Liver (tissue), 3 donors: ENCODE measurements around the gene LUZP4.

ENCODE experiments used
- CTCF ChIP-seq: fragments of 150-350 bp; IDR thresholded peaks from 2 replicates; pipeline ENCODE4 v1.5.1; 2017; ENCODE audit warnings: improper control_type of control experiment, low read depth, low read length; ENCODE audit not compliant: missing input control
- GABPA ChIP-seq, 2 donors: IDR thresholded peaks in 1 of 2; conservative IDR thresholded peaks in 1 of 2; 2 replicates each; pipeline ENCODE4 v1.6.1; 2016; ENCODE audit warnings: antibody characterized with exemption in 2 of 2, mild to moderate bottlenecking in 1 of 2, moderate library complexity in 1 of 2
- HNF4A ChIP-seq, 2 donors: conservative IDR thresholded peaks; 2 replicates each; pipeline ENCODE4 v1.6.1; 2016; ENCODE audit warnings: antibody characterized with exemption in 2 of 2, mild to moderate bottlenecking in 2 of 2
- MAX ChIP-seq: IDR thresholded peaks from 2 replicates; pipeline ENCODE4 v1.6.1; 2016; ENCODE audit warnings: antibody characterized with exemption
- NR2F2 ChIP-seq: IDR thresholded peaks from 2 replicates; pipeline ENCODE4 v1.6.1; 2016; ENCODE audit warnings: antibody characterized with exemption
- RAD21 ChIP-seq, 2 donors: IDR thresholded peaks; 2 replicates each; pipeline ENCODE4 v1.6.1; 2016; ENCODE audit warnings: antibody characterized with exemption in 2 of 2, mild to moderate bottlenecking in 2 of 2
- SP1 ChIP-seq: IDR thresholded peaks from 2 replicates; pipeline ENCODE4 v1.6.1; 2018; ENCODE audit warnings: antibody characterized with exemption, mild to moderate bottlenecking
- TAF1 ChIP-seq: conservative IDR thresholded peaks from 2 replicates; pipeline ENCODE4 v1.6.1; 2016; ENCODE audit warnings: antibody characterized with exemption, mild to moderate bottlenecking
- YY1 ChIP-seq: IDR thresholded peaks from 2 replicates; pipeline ENCODE4 v1.6.1; 2016; ENCODE audit warnings: antibody characterized with exemption, mild to moderate bottlenecking
- TF ChIP-seq, protein P1 (sequence below): IDR thresholded peaks from 2 replicates; pipeline ENCODE4 v1.6.1; 2016; ENCODE audit warnings: antibody characterized with exemption, mild to moderate bottlenecking
- TF ChIP-seq, protein P2 (sequence below): IDR thresholded peaks from 2 replicates; pipeline ENCODE4 v1.6.1; 2016; ENCODE audit warnings: antibody characterized with exemption
- donor health status: healthy.
- donor health status: healthy.

DNA sequence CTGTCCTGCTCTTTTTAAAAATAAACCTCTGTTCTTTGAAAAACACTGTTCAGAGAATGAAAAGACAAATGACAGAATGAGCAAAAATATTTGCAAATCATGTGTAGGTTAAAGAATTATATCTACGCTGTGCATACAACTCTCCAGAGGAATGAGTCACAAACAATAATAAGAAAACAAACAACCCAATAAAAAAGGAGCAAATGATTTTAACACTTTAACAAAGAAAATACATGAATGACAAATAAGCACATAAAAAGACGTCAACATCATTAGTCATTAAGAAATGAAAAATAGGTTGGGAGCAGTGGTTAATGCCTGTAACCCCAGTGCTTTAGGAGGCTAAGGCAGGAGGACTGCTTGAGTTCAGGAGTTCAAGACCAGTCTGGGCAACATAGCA lies 34.5 kb upstream of the LUZP4 start:
- no peak for TF ChIP-seq CTCF
- TF ChIP-seq TAF1, result no peak
- no peak for TF ChIP-seq MAX
- no peak for TF ChIP-seq RAD21 (IDR thresholded peaks at IDR 0.05)
- TF ChIP-seq HNF4A (conservative IDR thresholded peaks at IDR 0.05), result no peak
- TF ChIP-seq YY1, result no peak
- TF ChIP-seq SP1, result no peak
- TF ChIP-seq GABPA (IDR thresholded peaks at IDR 0.05 in 1 of 2, conservative IDR thresholded peaks at IDR 0.05 in 1 of 2), result no peak
- TF ChIP-seq, protein P1, sequence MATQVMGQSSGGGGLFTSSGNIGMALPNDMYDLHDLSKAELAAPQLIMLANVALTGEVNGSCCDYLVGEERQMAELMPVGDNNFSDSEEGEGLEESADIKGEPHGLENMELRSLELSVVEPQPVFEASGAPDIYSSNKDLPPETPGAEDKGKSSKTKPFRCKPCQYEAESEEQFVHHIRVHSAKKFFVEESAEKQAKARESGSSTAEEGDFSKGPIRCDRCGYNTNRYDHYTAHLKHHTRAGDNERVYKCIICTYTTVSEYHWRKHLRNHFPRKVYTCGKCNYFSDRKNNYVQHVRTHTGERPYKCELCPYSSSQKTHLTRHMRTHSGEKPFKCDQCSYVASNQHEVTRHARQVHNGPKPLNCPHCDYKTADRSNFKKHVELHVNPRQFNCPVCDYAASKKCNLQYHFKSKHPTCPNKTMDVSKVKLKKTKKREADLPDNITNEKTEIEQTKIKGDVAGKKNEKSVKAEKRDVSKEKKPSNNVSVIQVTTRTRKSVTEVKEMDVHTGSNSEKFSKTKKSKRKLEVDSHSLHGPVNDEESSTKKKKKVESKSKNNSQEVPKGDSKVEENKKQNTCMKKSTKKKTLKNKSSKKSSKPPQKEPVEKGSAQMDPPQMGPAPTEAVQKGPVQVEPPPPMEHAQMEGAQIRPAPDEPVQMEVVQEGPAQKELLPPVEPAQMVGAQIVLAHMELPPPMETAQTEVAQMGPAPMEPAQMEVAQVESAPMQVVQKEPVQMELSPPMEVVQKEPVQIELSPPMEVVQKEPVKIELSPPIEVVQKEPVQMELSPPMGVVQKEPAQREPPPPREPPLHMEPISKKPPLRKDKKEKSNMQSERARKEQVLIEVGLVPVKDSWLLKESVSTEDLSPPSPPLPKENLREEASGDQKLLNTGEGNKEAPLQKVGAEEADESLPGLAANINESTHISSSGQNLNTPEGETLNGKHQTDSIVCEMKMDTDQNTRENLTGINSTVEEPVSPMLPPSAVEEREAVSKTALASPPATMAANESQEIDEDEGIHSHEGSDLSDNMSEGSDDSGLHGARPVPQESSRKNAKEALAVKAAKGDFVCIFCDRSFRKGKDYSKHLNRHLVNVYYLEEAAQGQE, result no peak
- TF ChIP-seq, protein P2, sequence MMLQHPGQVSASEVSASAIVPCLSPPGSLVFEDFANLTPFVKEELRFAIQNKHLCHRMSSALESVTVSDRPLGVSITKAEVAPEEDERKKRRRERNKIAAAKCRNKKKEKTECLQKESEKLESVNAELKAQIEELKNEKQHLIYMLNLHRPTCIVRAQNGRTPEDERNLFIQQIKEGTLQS, result no peak
- no peak for TF ChIP-seq NR2F2
